Ishikawa (cell line): ENCODE measurements around the gene C22orf23.

Experiments used
- CEBPB ChIP-seq: IDR thresholded peaks from 2 replicates; pipeline ENCODE4 v1.6.1; 2012
- CREB1 ChIP-seq: IDR thresholded peaks from 2 replicates; pipeline ENCODE4 v1.6.1; 2012; ENCODE audit warnings: low read depth
- EGR1 ChIP-seq: IDR thresholded peaks from 2 replicates; pipeline ENCODE4 v1.6.1; 2012
- EP300 ChIP-seq: IDR thresholded peaks from 2 replicates; pipeline ENCODE4 v1.6.1; 2012; ENCODE audit warnings: borderline replicate concordance
- FOXM1 ChIP-seq: IDR thresholded peaks from 2 replicates; pipeline ENCODE4 v1.6.1; 2012; ENCODE audit warnings: low read depth, borderline replicate concordance
- MAX ChIP-seq: IDR thresholded peaks from 2 replicates; pipeline ENCODE4 v1.6.1; 2012
- NFIC ChIP-seq: IDR thresholded peaks from 2 replicates; pipeline ENCODE4 v1.6.1; 2012
- RAD21 ChIP-seq: IDR thresholded peaks from 2 replicates; pipeline ENCODE4 v1.6.1; 2012; ENCODE audit warnings: low read depth
- TAF1 ChIP-seq: IDR thresholded peaks from 2 replicates; pipeline ENCODE4 v1.6.1; 2012; ENCODE audit warnings: low read depth, mild to moderate bottlenecking
- TCF12 ChIP-seq: IDR thresholded peaks from 2 replicates; pipeline ENCODE4 v1.6.1; 2012; ENCODE audit warnings: low read depth
- TEAD4 ChIP-seq: IDR thresholded peaks from 2 replicates; pipeline ENCODE4 v1.6.1; 2012
- YY1 ChIP-seq: IDR thresholded peaks from 2 replicates; pipeline ENCODE4 v1.6.1; 2012; ENCODE audit warnings: low read depth
- ZBTB7A ChIP-seq: IDR thresholded peaks from 2 replicates; pipeline ENCODE4 v1.6.1; 2012; ENCODE audit warnings: low read depth
- TF ChIP-seq, protein P1 (sequence below): IDR thresholded peaks from 2 replicates; pipeline ENCODE4 v1.6.1; 2012
- TF ChIP-seq, protein P2 (sequence below): IDR thresholded peaks from 2 replicates; pipeline ENCODE4 v1.6.1; 2012; ENCODE audit warnings: low read depth, mild to moderate bottlenecking

C22orf23 gene

DNA sequence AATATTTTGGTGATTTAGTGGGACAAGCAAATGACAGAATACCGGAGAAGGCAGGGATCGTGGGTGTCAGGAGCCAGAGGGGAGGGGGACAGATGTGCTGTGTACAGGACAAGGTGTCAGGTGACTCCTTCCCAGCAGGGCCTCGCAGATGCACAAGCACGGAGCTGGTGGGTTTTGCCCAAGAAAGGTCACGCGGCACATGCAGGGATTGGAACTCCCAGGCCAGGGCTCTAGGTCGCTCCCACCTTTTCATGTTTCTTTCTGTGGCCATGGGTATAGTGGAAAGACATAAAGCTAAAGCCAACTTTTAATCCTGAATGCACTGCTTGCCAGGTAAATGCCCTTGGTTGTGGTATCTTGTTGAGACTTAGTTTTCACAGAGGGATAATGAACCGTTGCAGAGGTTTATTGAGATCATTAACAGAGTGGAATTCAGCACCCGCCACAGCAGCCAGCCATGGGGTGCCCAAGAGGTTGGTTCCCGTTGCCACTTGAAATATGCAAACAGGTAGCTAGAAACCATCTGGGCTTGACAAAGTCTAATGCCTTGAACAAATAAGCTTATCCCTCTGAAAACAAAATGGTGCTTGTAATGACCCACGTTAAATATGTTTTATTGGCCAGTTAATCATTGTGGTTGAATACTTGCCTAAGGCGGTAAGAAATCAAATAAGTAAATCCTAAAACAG is 10.1 kb downstream of the C22orf23 start:
- TF ChIP-seq ZBTB7A (no peak), TAF1 (no peak), TCF12 (no peak), RAD21 (no peak), MAX (no peak), TEAD4 (no peak), FOXM1 (no peak), EGR1 (no peak), NFIC (no peak)
- TF ChIP-seq, protein P1, sequence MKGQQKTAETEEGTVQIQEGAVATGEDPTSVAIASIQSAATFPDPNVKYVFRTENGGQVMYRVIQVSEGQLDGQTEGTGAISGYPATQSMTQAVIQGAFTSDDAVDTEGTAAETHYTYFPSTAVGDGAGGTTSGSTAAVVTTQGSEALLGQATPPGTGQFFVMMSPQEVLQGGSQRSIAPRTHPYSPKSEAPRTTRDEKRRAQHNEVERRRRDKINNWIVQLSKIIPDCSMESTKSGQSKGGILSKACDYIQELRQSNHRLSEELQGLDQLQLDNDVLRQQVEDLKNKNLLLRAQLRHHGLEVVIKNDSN, result no peak

- TF ChIP-seq FOXM1 (no peak), TEAD4 (no peak), TAF1 (no peak), MAX (no peak), TCF12 (no peak), RAD21 (no peak), EGR1 (no peak), ZBTB7A (no peak), CEBPB (no peak), CREB1 (no peak), NFIC (no peak)
- TF ChIP-seq, protein P2, sequence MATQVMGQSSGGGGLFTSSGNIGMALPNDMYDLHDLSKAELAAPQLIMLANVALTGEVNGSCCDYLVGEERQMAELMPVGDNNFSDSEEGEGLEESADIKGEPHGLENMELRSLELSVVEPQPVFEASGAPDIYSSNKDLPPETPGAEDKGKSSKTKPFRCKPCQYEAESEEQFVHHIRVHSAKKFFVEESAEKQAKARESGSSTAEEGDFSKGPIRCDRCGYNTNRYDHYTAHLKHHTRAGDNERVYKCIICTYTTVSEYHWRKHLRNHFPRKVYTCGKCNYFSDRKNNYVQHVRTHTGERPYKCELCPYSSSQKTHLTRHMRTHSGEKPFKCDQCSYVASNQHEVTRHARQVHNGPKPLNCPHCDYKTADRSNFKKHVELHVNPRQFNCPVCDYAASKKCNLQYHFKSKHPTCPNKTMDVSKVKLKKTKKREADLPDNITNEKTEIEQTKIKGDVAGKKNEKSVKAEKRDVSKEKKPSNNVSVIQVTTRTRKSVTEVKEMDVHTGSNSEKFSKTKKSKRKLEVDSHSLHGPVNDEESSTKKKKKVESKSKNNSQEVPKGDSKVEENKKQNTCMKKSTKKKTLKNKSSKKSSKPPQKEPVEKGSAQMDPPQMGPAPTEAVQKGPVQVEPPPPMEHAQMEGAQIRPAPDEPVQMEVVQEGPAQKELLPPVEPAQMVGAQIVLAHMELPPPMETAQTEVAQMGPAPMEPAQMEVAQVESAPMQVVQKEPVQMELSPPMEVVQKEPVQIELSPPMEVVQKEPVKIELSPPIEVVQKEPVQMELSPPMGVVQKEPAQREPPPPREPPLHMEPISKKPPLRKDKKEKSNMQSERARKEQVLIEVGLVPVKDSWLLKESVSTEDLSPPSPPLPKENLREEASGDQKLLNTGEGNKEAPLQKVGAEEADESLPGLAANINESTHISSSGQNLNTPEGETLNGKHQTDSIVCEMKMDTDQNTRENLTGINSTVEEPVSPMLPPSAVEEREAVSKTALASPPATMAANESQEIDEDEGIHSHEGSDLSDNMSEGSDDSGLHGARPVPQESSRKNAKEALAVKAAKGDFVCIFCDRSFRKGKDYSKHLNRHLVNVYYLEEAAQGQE, result no peak
- TF ChIP-seq, protein P1, result no peak
Measured at GRCh38 chr22:37942133-37942532, 11.3 kb downstream of the C22orf23 start.

GRCh38 chr22:37940698-37941376 is 12.6 kb downstream of the C22orf23 start:
- TF ChIP-seq, protein P2, result no peak
- TF ChIP-seq EGR1 (no peak), TCF12 (no peak), CEBPB (no peak), CREB1 (no peak)

DNA sequence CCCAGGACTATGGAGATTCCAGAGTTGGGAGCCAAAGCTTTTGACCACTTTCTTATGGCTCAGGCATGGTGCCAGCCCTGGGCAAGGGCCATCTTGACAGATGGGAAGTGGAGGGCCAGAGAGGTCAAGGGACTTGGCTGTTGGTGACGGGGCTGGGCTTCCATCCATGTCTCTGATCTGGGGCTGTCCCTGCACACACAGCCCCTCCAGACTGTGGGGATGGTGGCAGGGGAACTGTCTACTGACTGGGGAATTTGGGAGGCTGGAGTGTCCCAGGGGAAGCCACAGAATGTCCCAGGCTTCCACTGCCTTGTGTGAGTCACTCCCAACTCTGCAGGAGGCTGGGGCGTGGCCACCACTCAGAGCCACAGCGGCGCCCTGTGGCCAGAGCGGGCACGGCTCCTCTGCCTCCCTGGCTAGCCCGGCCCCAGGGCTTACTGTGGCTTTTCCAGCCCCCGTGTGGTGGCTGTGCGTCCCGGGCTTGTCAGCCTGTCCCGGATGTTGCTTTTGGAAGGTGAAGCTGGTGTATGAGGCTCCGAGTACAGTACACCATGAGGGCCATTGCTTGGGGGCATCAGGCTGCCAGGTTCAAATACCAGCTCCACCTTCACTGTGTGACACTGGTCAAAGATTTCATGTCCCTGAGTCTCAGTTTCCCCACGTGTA is 19.6 kb downstream of the C22orf23 start:
- TF ChIP-seq, protein P1, result no peak
- TF ChIP-seq MAX (0 out of 2 replicates have a peak, but pooled peaks have one; percentile 21), RAD21 (peak; percentile 62), CEBPB (no peak), TAF1 (no peak), TCF12 (peak; percentile 16; the same call in 1 of the 2 replicates), TEAD4 (no peak), YY1 (peak; percentile 19; the same call in 1 of the 2 replicates), EGR1 (no peak), CREB1 (no peak)

DNA sequence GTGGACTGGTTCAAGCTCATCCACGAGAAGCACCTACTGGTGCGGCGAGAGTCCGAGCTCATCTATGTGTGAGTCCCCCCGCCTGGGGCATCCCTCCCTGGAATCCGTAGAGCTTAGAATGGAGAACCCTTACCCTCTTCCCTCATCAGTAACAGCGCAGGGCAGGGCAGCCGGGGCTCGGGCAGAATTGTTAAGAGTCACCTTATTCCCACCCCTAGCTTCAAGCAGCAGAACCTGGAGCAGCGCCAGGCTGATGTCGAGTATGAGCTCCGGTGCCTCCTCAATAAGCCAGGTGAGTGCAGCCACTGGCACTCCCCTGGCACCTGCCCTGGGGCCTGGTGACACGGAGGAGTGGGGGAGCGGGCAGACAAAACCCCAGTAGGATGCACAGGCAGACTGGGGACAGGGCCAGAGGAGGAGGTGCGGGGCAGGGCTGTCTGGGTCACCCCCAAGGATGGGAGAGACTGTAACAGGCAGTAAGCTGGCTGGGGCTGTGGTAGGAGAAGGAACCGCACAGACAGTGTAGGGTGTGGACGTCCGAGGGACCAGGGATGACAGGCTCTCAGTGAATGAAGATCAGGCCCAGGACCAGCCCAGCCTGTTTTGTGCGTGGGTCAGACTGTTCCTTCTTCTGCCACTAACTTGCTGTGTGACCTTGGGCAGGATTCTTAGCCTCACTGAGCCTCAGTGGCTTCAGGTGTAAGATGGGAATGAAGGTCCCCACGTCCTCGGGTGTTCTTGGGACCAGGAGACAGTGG is 20.4 kb downstream of the C22orf23 start:
- TF ChIP-seq, protein P2, result no peak
- TF ChIP-seq CREB1, result no peak
- TF ChIP-seq CEBPB, result no peak
- no peak for TF ChIP-seq ZBTB7A
- TF ChIP-seq EP300, result no peak
- TF ChIP-seq NFIC, result no peak
- TF ChIP-seq MAX, result no peak
- TF ChIP-seq FOXM1, result no peak
- TF ChIP-seq TCF12, result no peak
- TF ChIP-seq, protein P1, result no peak
- no peak for TF ChIP-seq EGR1
- no peak for TF ChIP-seq YY1
- no peak for TF ChIP-seq TEAD4
- no peak for TF ChIP-seq TAF1
- no peak for TF ChIP-seq RAD21
